ENCODE measurements around the gene KLHL35. TPM values are rescaled to one million over a fixed set of nuclear protein-coding genes. Genes with fewer than 3 reads are reported as not detected.

Gene KLHL35
- total RNA-seq, 1 experiment from 2014 or later, result 1.8 TPM

GRCh38 chr11:75442161-75442885, 9.3 kb upstream of the KLHL35 start:
- no peak for DNase-seq (ENCODE audit: low read depth)

- DNase-seq (ENCODE audit: low read depth), result no peak
Observed at GRCh38 chr11:75441804-75442132, 8.8 kb upstream of the KLHL35 start.

- no peak for DNase-seq (ENCODE audit: low read depth)
Observed at GRCh38 chr11:75440960-75441803, 8.2 kb upstream of the KLHL35 start.

- no peak for DNase-seq (ENCODE audit: low read depth)
Observed at GRCh38 chr11:75439495-75440120, 6.6 kb upstream of the KLHL35 start.

GRCh38 chr11:75439026-75439425, 6.0 kb upstream of the KLHL35 start:
- no peak for DNase-seq (ENCODE audit: low read depth)

GRCh38 chr11:75437966-75438659, 5.1 kb upstream of the KLHL35 start:
- DNase-seq (ENCODE audit: low read depth), result peak; percentile 55

- DNase-seq (ENCODE audit: low read depth), result no peak
Observed at GRCh38 chr11:75436806-75437205, 3.8 kb upstream of the KLHL35 start.

GRCh38 chr11:75435571-75435925, 2.5 kb upstream of the KLHL35 start:
- no peak for DNase-seq (ENCODE audit: low read depth)

- DNase-seq (ENCODE audit: low read depth), result no peak
Observed at GRCh38 chr11:75434886-75435570, 2.0 kb upstream of the KLHL35 start.

GRCh38 chr11:75434051-75434450, 1.0 kb upstream of the KLHL35 start:
- no peak for DNase-seq (ENCODE audit: low read depth)

GRCh38 chr11:75433443-75433842, 440 bp upstream of the KLHL35 start:
- DNase-seq (ENCODE audit: low read depth), result no peak

GRCh38 chr11:75431533-75432525, 1.2 kb downstream of the KLHL35 start:
- no peak for DNase-seq (ENCODE audit: low read depth)

- DNase-seq (ENCODE audit: low read depth), result no peak
Observed at GRCh38 chr11:75430714-75431532, 2.1 kb downstream of the KLHL35 start.

- DNase-seq (ENCODE audit: low read depth), result peak; percentile 68
Observed at GRCh38 chr11:75429902-75430713, 2.9 kb downstream of the KLHL35 start.

GRCh38 chr11:75429641-75429901, 3.4 kb downstream of the KLHL35 start:
- DNase-seq (ENCODE audit: low read depth), result no peak

GRCh38 chr11:75428989-75429640, 3.9 kb downstream of the KLHL35 start:
- DNase-seq (ENCODE audit: low read depth), result no peak

- peak; percentile 87 for DNase-seq (ENCODE audit: low read depth)
Observed at GRCh38 chr11:75428281-75428724, 4.7 kb downstream of the KLHL35 start.

- no peak for DNase-seq (ENCODE audit: low read depth)
Observed at GRCh38 chr11:75427181-75427580, 5.8 kb downstream of the KLHL35 start.
